ENCODE data around the gene PRDM16. TPM values are rescaled to one million over a fixed set of nuclear protein-coding genes. Genes with fewer than 3 reads are reported as not detected.

The PRDM16 gene
- total and polyA plus RNA-seq, 2 of the 8 experiments (the other 6 are each of a cell fraction or from before 2014, with no cell fraction given) = 0.39 to 0.43 TPM

DNA sequence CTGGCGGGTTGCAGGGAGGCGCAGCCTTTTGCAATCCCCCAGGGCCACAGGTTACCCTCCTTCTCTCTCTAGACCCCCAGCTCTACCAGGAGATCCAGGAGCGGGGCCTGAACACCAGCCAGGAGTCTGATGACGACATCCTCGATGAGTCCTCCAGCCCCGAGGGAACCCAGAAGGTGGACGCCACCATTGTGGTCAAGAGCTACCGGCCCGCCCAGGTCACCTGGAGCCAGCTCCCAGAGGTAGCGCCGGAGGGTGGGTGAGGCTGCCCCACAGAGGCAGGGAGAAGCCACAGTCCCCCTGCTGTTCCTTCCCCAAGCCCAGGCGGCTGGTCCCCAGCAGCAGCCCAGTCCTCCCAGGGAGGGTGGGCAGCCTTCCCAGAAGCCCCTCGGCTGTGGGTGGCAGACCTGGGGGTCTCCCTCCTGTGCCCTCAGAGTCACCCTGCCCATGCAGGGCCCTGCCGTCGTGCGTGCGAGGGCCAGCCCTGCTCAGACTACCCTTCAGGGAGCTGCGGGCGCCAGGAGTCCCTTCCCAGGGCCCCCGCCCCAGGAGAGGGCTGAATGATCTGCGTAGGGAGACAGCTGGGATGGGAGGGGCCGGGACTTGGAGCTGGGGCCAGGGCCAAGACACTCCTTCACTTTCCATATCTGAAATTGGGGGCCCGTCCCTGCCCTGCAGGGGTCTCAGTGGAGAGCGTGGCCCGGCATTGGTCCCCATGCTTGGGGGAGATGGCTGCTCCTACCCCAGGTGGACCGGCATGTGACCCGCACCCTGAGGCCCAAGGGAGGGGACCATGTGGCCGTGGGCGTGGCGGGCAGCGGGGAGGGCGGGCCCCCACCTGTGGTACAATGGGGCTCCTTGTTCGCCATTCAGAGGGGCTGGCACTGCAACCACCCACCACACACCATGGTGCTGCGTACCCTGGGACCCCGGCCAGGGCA lies 398.4 kb downstream of the PRDM16 start:
- Histone ChIP-seq H2BK20ac (ENCODE audit: low read length) (no peak overlapping the region), H3K56ac (replicated peaks; ENCODE audit: insufficient read length, low read depth, low read length) (no peak overlapping the region), H3K4me1 (replicated peaks in 1 of 4; ENCODE audit: control insufficient read depth in 3 of 4, insufficient read depth in 4 of 4, low read length in 3 of 4) (peaks cover 0 to 21% (median 16%) of the 10 kb centered on the region in 4 experiments; a peak in 6 of 7 replicates), H2AFZ (ENCODE audit: low read length) (no peak overlapping the region), H4K5ac (ENCODE audit: insufficient read length, low read depth, low read length) (no peak overlapping the region), H3K27ac (ENCODE audit: low read depth, low read length) (no peak overlapping the region), H3K18ac (ENCODE audit: extremely low read depth, low read length) (no peak overlapping the region), H2AK5ac (ENCODE audit: low read depth, low read length) (no peak overlapping the region), H3K14ac (ENCODE audit: insufficient read length) (no peak overlapping the region), H3K4me2 (ENCODE audit: insufficient read depth in 1 of 2, low read depth in 2 of 2, low read length in 2 of 2) (no peak overlapping the region), H4K20me1 (replicated peaks in 1 of 2; ENCODE audit: control insufficient read depth in 1 of 2, insufficient read depth in 2 of 2, low read length in 2 of 2) (peaks cover 0 to 6% of the 10 kb centered on the region in 2 experiments), H3K79me1 (ENCODE audit: low read depth, low read length) (no peaks in the 10 kb centered on the region; the same call in 1 of the 2 replicates), H3K23ac (ENCODE audit: insufficient read length) (no peak overlapping the region), H2BK15ac (ENCODE audit: low read length) (no peak overlapping the region), H4K91ac (replicated peaks; ENCODE audit: insufficient read length, low read length) (no peak overlapping the region), H3K9ac (replicated peaks in 1 of 4; ENCODE audit: extremely low read depth in 1 of 4, low read depth in 3 of 4, low read length in 3 of 4) (no peak overlapping the region), H2BK120ac (replicated peaks; ENCODE audit: low read depth, low read length) (no peak overlapping the region), H2BK12ac (ENCODE audit: low read depth, low read length) (no peak overlapping the region), H3K23me2 (ENCODE audit: low read depth, low read length) (peaks cover 5% of the 10 kb centered on the region; the same call in 1 of the 2 replicates), H3K79me2 (ENCODE audit: control insufficient read depth in 1 of 2, insufficient read depth in 2 of 2, low read length in 2 of 2) (no peaks in the 10 kb centered on the region), H3K9me3 (ENCODE audit: insufficient read depth in 2 of 2, low read depth in 1 of 2, low read length in 1 of 2) (no peaks in the 10 kb centered on the region), H3K4ac (replicated peaks; ENCODE audit: insufficient read length, low read depth, low read length) (no peak overlapping the region), H2BK5ac (ENCODE audit: low read depth, low read length) (no peak overlapping the region), H3K36me3 (ENCODE audit: control insufficient read depth in 2 of 4, insufficient read depth in 4 of 4, low read length in 3 of 4) (peaks cover 0 to 4% (median 0%) of the 10 kb centered on the region in 4 experiments; a peak in 1 of 8 replicates), H3K27me3 (replicated peaks in 1 of 4; ENCODE audit: control insufficient read depth in 3 of 4, extremely low read depth in 1 of 4, insufficient read depth in 3 of 4, low read length in 3 of 4) (no peaks in the 10 kb centered on the region), H4K8ac (ENCODE audit: extremely low read depth, insufficient read depth, low read length) (no peak overlapping the region), H3K4me3 (ENCODE audit: extremely low read depth in 1 of 4, insufficient read depth in 2 of 4, low read depth in 3 of 4, low read length in 4 of 4) (no peak overlapping the region)
- 84% methylated on average over 23 of the region's 35 CpGs; no CpG with 5 or more reads in 1 of the 2 experiments for WGBS, 2 experiments (ENCODE audit: extremely low coverage in 1 of 2, insufficient coverage in 1 of 2, insufficient read length in 1 of 2, insufficient replicate concordance in 2 of 2, low coverage in 1 of 2, low lambda C conversion rate in 2 of 2, missing lambda C conversion rate in 1 of 2)
- ChIA-PET POLR2A (ENCODE audit: partially characterized antibody) (no interaction called here), CTCF (ENCODE audit: partially characterized antibody) (interaction anchor here (1.0 to 3.7 kb wide), 3 partner anchors 14 to 153 kb away, joined by 3 to 12 read pairs (median 3); no protein-coding TSS in a partner anchor)
- FAIRE-seq (no peak), DNase-seq (ENCODE audit: low read depth in 1 of 2, low spot score in 2 of 2) (no peak)
- TF ChIP-seq EP300 (IDR thresholded peaks at IDR 0.05; ENCODE audit: borderline replicate concordance in 1 of 2, low read depth in 2 of 2, low read length in 2 of 2) (no peak), BCL11A (IDR thresholded peaks at IDR 0.05; ENCODE audit: low read depth in 2 of 2, low read length in 2 of 2) (no peak), SP2 (IDR thresholded peaks at IDR 0.05; ENCODE audit: low read length) (no peak), CHD1 (IDR thresholded peaks at IDR 0.05; ENCODE audit: low read depth, low read length) (no peak), TAF1 (IDR thresholded peaks at IDR 0.05; ENCODE audit: low read depth, low read length) (no peak), SAP30 (IDR thresholded peaks at IDR 0.05; ENCODE audit: insufficient read depth, insufficient replicate concordance, low read length) (no peak), NANOG (IDR thresholded peaks at IDR 0.05; ENCODE audit: insufficient read depth, low read depth, low read length, poor library complexity, severe bottlenecking) (no peak), EGR1 (IDR thresholded peaks at IDR 0.05; ENCODE audit: borderline replicate concordance, low read depth, low read length) (no peak), BACH1 (IDR thresholded peaks at IDR 0.05; ENCODE audit: low read length) (no peak), GABPA (IDR thresholded peaks at IDR 0.05; ENCODE audit: borderline replicate concordance, insufficient read depth, low read length) (no peak)
- TF ChIP-seq, protein P1, sequence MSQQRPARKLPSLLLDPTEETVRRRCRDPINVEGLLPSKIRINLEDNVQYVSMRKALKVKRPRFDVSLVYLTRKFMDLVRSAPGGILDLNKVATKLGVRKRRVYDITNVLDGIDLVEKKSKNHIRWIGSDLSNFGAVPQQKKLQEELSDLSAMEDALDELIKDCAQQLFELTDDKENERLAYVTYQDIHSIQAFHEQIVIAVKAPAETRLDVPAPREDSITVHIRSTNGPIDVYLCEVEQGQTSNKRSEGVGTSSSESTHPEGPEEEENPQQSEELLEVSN (IDR thresholded peaks at IDR 0.05) = no peak

Measured in H1 (cell line).